Keratinocyte (primary cell): ENCODE results near the gene NANOS3. TPM values are rescaled to one million over a fixed set of nuclear protein-coding genes. Genes with fewer than 3 reads are reported as not detected.
A peak's percentile ranks its signal among the peaks of the same experiment; 100 is the strongest.

Experiments used
- DNase-seq: peaks from one replicate; pipeline ENCODE4 v3.0.0-alpha.2; 2011; ENCODE audit warnings: low read depth, missing footprints, low spot score
- FAIRE-seq: peaks from 2 replicates; lab custom pipeline; 2011; peaks lifted over from hg19 to GRCh38; lab: Jason Lieb, UNC
- H2AFZ ChIP-seq: 2 replicates; pipeline ENCODE4 v1.6.0; 2012; ENCODE audit warnings: low read length, control low read depth, inconsistent platforms; ENCODE audit not compliant: control insufficient read depth
- H3K27ac ChIP-seq: 2 replicates; pipeline ENCODE4 v1.5.1; 2011; ENCODE audit warnings: low read length; ENCODE audit not compliant: control insufficient read depth, insufficient read depth
- H3K27me3 ChIP-seq: 3 replicates; pipeline ENCODE4 v1.6.0; 2011; ENCODE audit warnings: low read length; ENCODE audit not compliant: control insufficient read depth, insufficient read depth; ENCODE audit errors: extremely low read depth
- H3K36me3 ChIP-seq, 2 experiments: 2 replicates in 1 of 2; 3 replicates in 1 of 2; pipeline ENCODE4 v1.5.1; 2011; ENCODE audit warnings: low read length in 2 of 2, mild to moderate bottlenecking in 1 of 2; ENCODE audit not compliant: control insufficient read depth in 2 of 2, insufficient read depth in 2 of 2; ENCODE audit errors: extremely low read depth in 1 of 2
- H3K4me1 ChIP-seq: 3 replicates; pipeline ENCODE4 v1.5.1; 2011; ENCODE audit warnings: low read length; ENCODE audit not compliant: control insufficient read depth, insufficient read depth; ENCODE audit errors: extremely low read depth
- H3K4me2 ChIP-seq: 3 replicates; pipeline ENCODE4 v1.6.0; 2011; ENCODE audit warnings: low read depth, low read length; ENCODE audit not compliant: control insufficient read depth, insufficient read depth; ENCODE audit errors: extremely low read depth
- H3K4me3 ChIP-seq, 3 experiments: fragments of 200-600 bp in 1 of 3; sonication (generic) in 1 of 3; 2 replicates in 2 of 3; 3 replicates in 1 of 3; pipeline ENCODE4 v1.5.1; 2011 to 2016; ENCODE audit warnings: low read length in 3 of 3, mild to moderate bottlenecking in 3 of 3, control low read depth in 2 of 3, inconsistent platforms in 1 of 3, low read depth in 1 of 3, mixed read lengths in 1 of 3, mixed run types in 1 of 3, moderate library complexity in 1 of 3; ENCODE audit not compliant: control insufficient read depth in 2 of 3, insufficient read depth in 2 of 3; ENCODE audit errors: extremely low read depth in 1 of 3
- H3K79me2 ChIP-seq: 2 replicates; pipeline ENCODE4 v1.6.0; 2012; ENCODE audit warnings: low read length; ENCODE audit not compliant: control insufficient read depth, insufficient read depth
- H3K9ac ChIP-seq: 3 replicates; pipeline ENCODE4 v1.6.0; 2011; ENCODE audit warnings: low read length; ENCODE audit not compliant: control insufficient read depth, insufficient read depth; ENCODE audit errors: extremely low read depth
- H3K9me1 ChIP-seq: 3 replicates; pipeline ENCODE4 v1.6.0; 2011; ENCODE audit warnings: low read length; ENCODE audit not compliant: control insufficient read depth, insufficient read depth; ENCODE audit errors: extremely low read depth
- H3K9me3 ChIP-seq: 2 replicates; pipeline ENCODE4 v1.5.1; 2012; ENCODE audit warnings: low read depth, low read length; ENCODE audit not compliant: control insufficient read depth
- H4K20me1 ChIP-seq: 3 replicates; pipeline ENCODE4 v1.6.0; 2011; ENCODE audit warnings: low read length; ENCODE audit not compliant: control insufficient read depth, insufficient read depth; ENCODE audit errors: extremely low read depth
- EZH2 ChIP-seq: IDR thresholded peaks from one replicate; pipeline ENCODE4 v1.6.1; 2012; ENCODE audit warnings: inconsistent platforms, mild to moderate bottlenecking, low read length, moderate library complexity
- dilution Hi-C: fragments of 300-500 bp; cut with MboI; formaldehyde crosslinking; loops from one replicate; pipeline ENCODE4 v1.7.0; 2020; ENCODE audit warnings: low sequenced_read_pairs; ENCODE audit not compliant: extremely low pct_ligation_motif_present
- polyA plus RNA-seq, 5 experiments: library from polyadenylated mRNA; depleted of rRNA in 3 of 5; stranded (reverse) in 3 of 5; stranded (forward) in 1 of 5; unstranded in 1 of 5; fragments of >200 nt; gene quantifications; 1 replicate in 1 of 5; 2 replicates in 3 of 5; 3 replicates in 1 of 5; pipeline versions ENCODE4 v1.2.1 to v1.2.3, GENCODE V29; 2011 to 2012; ENCODE audit warnings: missing spikeins in 2 of 5, low read depth in 1 of 5, low replicate concordance in 1 of 5
- TF ChIP-seq, protein P1 (sequence below), 3 experiments: IDR thresholded peaks in 1 of 3; conservative IDR thresholded peaks in 1 of 3; optimal IDR thresholded peaks in 1 of 3; 2 replicates in 2 of 3; 3 replicates in 1 of 3; pipeline versions ENCODE3 to v1.5.1; 2011; ENCODE audit warnings: low read length in 3 of 3, mild to moderate bottlenecking in 3 of 3, moderate library complexity in 2 of 3, control low read depth in 1 of 3, inconsistent platforms in 1 of 3; ENCODE audit not compliant: insufficient read depth in 2 of 3; ENCODE audit errors: extremely low read depth in 1 of 3

The NANOS3 gene
- polyA plus RNA-seq, 1 donor (not counting 4 experiments of a cell fraction or from before 2014, with no cell fraction given): 0.18 TPM

DNA sequence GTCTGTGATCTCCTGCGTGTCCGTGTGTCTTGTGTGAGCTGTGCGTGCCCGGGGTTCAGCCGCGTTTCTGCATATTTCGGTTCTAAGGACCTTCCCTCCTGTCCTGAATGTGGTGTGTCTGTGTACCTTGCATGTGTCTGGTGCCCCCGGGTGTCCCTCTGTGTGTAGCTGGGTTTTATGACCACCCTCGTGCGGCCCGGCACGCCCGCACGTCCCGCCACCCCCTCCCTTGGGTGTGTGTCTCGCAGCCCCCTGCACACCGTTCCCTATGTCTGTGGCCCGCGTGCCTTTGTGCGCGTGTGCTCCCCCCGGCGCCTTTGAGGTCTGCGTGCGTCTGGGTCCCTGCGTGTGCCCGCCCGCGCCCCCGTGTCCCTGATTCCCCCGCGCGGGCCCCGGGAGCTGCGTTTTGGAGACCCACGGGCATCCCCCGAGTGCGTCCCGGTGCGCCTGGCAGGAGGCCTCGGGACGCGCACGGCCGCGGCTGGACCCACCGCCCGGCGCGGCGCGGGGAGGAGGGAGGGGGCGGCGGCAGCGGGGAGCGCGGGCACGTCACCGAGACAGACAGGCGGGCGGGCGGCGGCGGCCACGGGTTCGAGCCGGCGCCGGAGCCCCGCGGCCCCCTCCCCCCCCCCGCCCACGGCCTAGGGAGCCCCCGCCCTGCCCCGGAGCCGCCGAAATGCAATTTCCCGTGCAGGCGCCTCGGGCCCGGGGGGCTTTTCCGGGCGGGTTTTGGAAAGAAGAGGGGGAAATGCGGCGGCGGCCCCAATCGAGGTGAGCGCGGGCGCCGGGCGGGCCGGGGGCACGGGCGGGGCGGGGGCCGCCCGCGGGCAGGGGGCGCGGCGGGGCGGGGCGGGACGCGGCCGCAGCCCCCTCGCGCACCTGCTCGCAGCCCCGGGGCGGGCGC, 12.0 kb upstream of the NANOS3 start:
- peaks cover 18% of the 10 kb centered on the region for H3K27me3 ChIP-seq
- no peaks in the 10 kb centered on the region for H3K79me2 ChIP-seq
- no peaks in the 10 kb centered on the region for H4K20me1 ChIP-seq
- dilution Hi-C loops: no loop called here
- peak overlapping the region in 1 of 3 experiments; percentile 31 for H3K4me3 ChIP-seq
- H3K36me3 ChIP-seq: no peaks in the 10 kb centered on the region
- no peaks in the 10 kb centered on the region for H3K9me1 ChIP-seq
- TF ChIP-seq, protein P1, sequence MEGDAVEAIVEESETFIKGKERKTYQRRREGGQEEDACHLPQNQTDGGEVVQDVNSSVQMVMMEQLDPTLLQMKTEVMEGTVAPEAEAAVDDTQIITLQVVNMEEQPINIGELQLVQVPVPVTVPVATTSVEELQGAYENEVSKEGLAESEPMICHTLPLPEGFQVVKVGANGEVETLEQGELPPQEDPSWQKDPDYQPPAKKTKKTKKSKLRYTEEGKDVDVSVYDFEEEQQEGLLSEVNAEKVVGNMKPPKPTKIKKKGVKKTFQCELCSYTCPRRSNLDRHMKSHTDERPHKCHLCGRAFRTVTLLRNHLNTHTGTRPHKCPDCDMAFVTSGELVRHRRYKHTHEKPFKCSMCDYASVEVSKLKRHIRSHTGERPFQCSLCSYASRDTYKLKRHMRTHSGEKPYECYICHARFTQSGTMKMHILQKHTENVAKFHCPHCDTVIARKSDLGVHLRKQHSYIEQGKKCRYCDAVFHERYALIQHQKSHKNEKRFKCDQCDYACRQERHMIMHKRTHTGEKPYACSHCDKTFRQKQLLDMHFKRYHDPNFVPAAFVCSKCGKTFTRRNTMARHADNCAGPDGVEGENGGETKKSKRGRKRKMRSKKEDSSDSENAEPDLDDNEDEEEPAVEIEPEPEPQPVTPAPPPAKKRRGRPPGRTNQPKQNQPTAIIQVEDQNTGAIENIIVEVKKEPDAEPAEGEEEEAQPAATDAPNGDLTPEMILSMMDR (optimal IDR thresholded peaks at IDR 0.05 in 1 of 3, IDR thresholded peaks at IDR 0.05 in 1 of 3, conservative IDR thresholded peaks at IDR 0.05 in 1 of 3; ENCODE audit: extremely low read depth in 1 of 3, insufficient read depth in 2 of 3, low read length in 3 of 3): no peak
- TF ChIP-seq EZH2: peak; percentile 99
- no peaks in the 10 kb centered on the region for H3K9me3 ChIP-seq
- H3K9ac ChIP-seq: no peak overlapping the region
- H3K27ac ChIP-seq: no peak overlapping the region
- H2AFZ ChIP-seq: no peak overlapping the region
- no peak overlapping the region for H3K4me2 ChIP-seq
- FAIRE-seq (no peak), DNase-seq (no peak)
- H3K4me1 ChIP-seq: peaks cover 16% of the 10 kb centered on the region

DNA sequence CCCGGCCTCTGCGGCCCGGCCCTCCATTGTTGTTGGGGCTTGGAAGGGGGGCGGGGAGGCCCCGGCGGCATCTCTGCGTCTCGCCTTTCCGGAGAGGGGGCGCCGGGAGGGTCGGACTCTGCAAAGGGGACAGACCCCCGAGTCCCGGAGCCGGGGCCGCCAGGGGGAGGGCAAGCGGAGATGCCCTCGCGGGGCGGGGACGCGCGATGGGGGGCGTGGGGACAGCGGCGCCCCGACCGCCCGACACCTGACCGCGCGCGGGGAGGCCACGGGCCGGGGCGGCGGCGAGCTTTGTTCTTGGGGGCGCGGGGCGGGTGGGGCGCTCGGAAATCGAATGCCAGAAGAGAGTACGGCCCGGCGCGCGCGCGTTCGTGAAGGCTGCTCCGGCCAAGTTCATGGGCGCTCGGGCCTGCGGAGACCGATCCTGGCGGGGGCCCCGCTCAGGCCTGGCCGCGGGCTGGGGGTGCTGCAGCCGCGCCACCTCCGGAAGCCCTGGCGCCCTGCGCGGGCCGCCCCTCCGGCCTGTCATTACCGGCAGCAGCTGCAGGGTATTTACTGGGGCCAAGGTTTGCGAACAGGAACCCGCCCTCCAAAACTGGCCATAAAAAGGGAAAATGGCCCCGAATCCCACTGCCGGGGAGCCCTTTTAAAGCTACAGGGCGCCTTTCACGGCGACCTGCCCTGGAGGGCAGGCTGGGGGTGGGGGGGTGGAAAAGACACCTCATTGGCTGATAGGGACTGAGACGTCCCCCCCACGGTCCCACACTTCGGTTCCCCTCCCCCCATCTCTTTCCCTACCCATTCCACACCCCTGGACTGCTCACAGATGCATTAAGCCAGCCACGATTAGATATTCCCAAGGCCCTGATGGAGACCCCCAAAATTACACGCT, 11.1 kb upstream of the NANOS3 start:
- H3K9me3 ChIP-seq: no peaks in the 10 kb centered on the region
- peak overlapping the region; percentile 77 for H3K4me2 ChIP-seq
- no peak overlapping the region for H3K27ac ChIP-seq
- H4K20me1 ChIP-seq: no peaks in the 10 kb centered on the region
- peaks cover 18% of the 10 kb centered on the region for H3K27me3 ChIP-seq
- no peaks in the 10 kb centered on the region for H3K36me3 ChIP-seq
- H3K4me3 ChIP-seq: peak overlapping the region; percentile 31 to 52 (median 51)
- FAIRE-seq (no peak), DNase-seq (no peak)
- H3K9me1 ChIP-seq: no peaks in the 10 kb centered on the region
- dilution Hi-C loops: no loop called here
- peak overlapping the region; percentile 28 for H3K9ac ChIP-seq
- H3K79me2 ChIP-seq: no peaks in the 10 kb centered on the region
- H3K4me1 ChIP-seq: peaks cover 16% of the 10 kb centered on the region
- H2AFZ ChIP-seq: no peak overlapping the region
- TF ChIP-seq EZH2: peak; percentile 83
- TF ChIP-seq, protein P1 (optimal IDR thresholded peaks at IDR 0.05 in 1 of 3, IDR thresholded peaks at IDR 0.05 in 1 of 3, conservative IDR thresholded peaks at IDR 0.05 in 1 of 3; ENCODE audit: extremely low read depth in 1 of 3, insufficient read depth in 2 of 3, low read length in 3 of 3): no peak
